ENCODE data around the gene TCTN1. TPM values are rescaled to one million over a fixed set of nuclear protein-coding genes. Genes with fewer than 3 reads are reported as not detected.

Gene TCTN1
- total and polyA plus RNA-seq, 2 of the 4 experiments (the other 2 are of a cell fraction), result 11.7 to 18.8 TPM

- H3K56ac ChIP-seq (ENCODE audit: extremely low read depth, insufficient read depth, low read length), result no peak overlapping the region
- H2BK20ac ChIP-seq (ENCODE audit: low read depth, low read length), result no peak overlapping the region
- H4K20me1 ChIP-seq (ENCODE audit: insufficient read depth, low read length), result no peaks in the 10 kb centered on the region
- TF ChIP-seq RCOR1 (IDR thresholded peaks at IDR 0.05; ENCODE audit: insufficient replicate concordance, low read length) (no peak), CHD1 (IDR thresholded peaks at IDR 0.05; ENCODE audit: low read depth, low read length) (no peak), RFX5 (IDR thresholded peaks at IDR 0.05; ENCODE audit: low read depth, low read length) (no peak), FOS (IDR thresholded peaks at IDR 0.05; ENCODE audit: low read depth, low read length) (no peak), USF2 (IDR thresholded peaks at IDR 0.05; ENCODE audit: low read depth, low read length) (no peak), MXI1 (IDR thresholded peaks at IDR 0.05; ENCODE audit: borderline replicate concordance, low read depth, low read length) (no peak), CTCF (conservative IDR thresholded peaks at IDR 0.05; ENCODE audit: low read depth, low read length) (no peak), MAZ (IDR thresholded peaks at IDR 0.05; ENCODE audit: borderline replicate concordance, low read depth, low read length) (no peak), NFE2L2 (IDR thresholded peaks at IDR 0.05; ENCODE audit: low read depth, low read length) (no peak), MAFK (IDR thresholded peaks at IDR 0.05; ENCODE audit: low read depth, low read length) (no peak), POLR2A (IDR thresholded peaks at IDR 0.05; ENCODE audit: low read depth, low read length) (no peak), SMC3 (IDR thresholded peaks at IDR 0.05; ENCODE audit: low read depth, low read length) (no peak), RAD21 (IDR thresholded peaks at IDR 0.05; ENCODE audit: low read length) (no peak), BHLHE40 (IDR thresholded peaks at IDR 0.05; ENCODE audit: low read depth, low read length) (no peak), CEBPB (IDR thresholded peaks at IDR 0.05; ENCODE audit: low read depth, low read length) (no peak)
- TF ChIP-seq, protein P1, sequence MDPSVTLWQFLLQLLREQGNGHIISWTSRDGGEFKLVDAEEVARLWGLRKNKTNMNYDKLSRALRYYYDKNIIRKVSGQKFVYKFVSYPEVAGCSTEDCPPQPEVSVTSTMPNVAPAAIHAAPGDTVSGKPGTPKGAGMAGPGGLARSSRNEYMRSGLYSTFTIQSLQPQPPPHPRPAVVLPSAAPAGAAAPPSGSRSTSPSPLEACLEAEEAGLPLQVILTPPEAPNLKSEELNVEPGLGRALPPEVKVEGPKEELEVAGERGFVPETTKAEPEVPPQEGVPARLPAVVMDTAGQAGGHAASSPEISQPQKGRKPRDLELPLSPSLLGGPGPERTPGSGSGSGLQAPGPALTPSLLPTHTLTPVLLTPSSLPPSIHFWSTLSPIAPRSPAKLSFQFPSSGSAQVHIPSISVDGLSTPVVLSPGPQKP (IDR thresholded peaks at IDR 0.05; ENCODE audit: borderline replicate concordance, low read depth, low read length), result no peak
- WGBS, 2 experiments (ENCODE audit: extremely low coverage in 2 of 2, insufficient read length in 1 of 2), result no CpG with 5 or more reads among the region's 1 CpG
- no peak overlapping the region for H3K18ac ChIP-seq (ENCODE audit: low read depth, low read length)
- H3K9me1 ChIP-seq (ENCODE audit: insufficient read depth, low read length), result no peaks in the 10 kb centered on the region
- no peaks in the 10 kb centered on the region for H3K4me1 ChIP-seq (ENCODE audit: control insufficient read depth, insufficient read depth, low read length)
- no peak overlapping the region for H2AFZ ChIP-seq (replicated peaks; ENCODE audit: low read length, poor library complexity)
- BruUV-seq (replicated peaks), result no TSS peak
- no peaks in the 10 kb centered on the region for H3K79me1 ChIP-seq (ENCODE audit: low read depth in 1 of 2, low read length in 2 of 2)
- ATAC-seq (ENCODE audit: low read depth) (no peak), DNase-seq (no peak)
- POLR2A ChIA-PET (ENCODE audit: unreplicated experiment), result interaction anchor here (0.6 kb wide), 1 partner anchor 9 kb away, joined by 3 read pairs; no protein-coding TSS in a partner anchor
- H3K36me3 ChIP-seq (ENCODE audit: control insufficient read depth, insufficient read depth, low read length), result no peaks in the 10 kb centered on the region
- H2BK5ac ChIP-seq (ENCODE audit: low read depth, low read length, poor library complexity, severe bottlenecking), result no peak overlapping the region
- no peak overlapping the region for H3K4me2 ChIP-seq (ENCODE audit: low read depth, low read length)
- no peak overlapping the region for H4K5ac ChIP-seq (ENCODE audit: low read depth, low read length)
- H2BK120ac ChIP-seq (ENCODE audit: low read depth, low read length), result no peak overlapping the region
- no peak overlapping the region for H3K9ac ChIP-seq (ENCODE audit: low read depth, low read length)
- H3K9me3 ChIP-seq (ENCODE audit: control insufficient read depth, insufficient read depth, low read length), result no peaks in the 10 kb centered on the region
- no peak overlapping the region for H2BK15ac ChIP-seq (ENCODE audit: low read depth, low read length)
- H3K23ac ChIP-seq (ENCODE audit: low read depth, low read length), result no peak overlapping the region
- no peak overlapping the region for H3K14ac ChIP-seq (replicated peaks; ENCODE audit: low read depth, low read length)
- CTCF ChIA-PET, result interaction anchor here (0.6 kb wide), 1 partner anchor 79 kb away, joined by 3 read pairs; no protein-coding TSS in a partner anchor
- dilution Hi-C loops (cut with HindIII; ENCODE audit: low sequenced_read_pairs, unreplicated experiment), result no loop called here
- H2AK5ac ChIP-seq (ENCODE audit: low read depth, low read length), result no peak overlapping the region
- H4K8ac ChIP-seq (ENCODE audit: low read depth in 2 of 2, low read length in 2 of 2), result no peak overlapping the region
- no peak overlapping the region for H3K27ac ChIP-seq (ENCODE audit: insufficient read depth, low read length)
- no peak overlapping the region for H2AK9ac ChIP-seq (replicated peaks; ENCODE audit: low read depth, low read length, poor library complexity)
- in situ Hi-C loops (cut with MboI; ENCODE audit: low sequenced_read_pairs), result no loop called here
- H3K4me3 ChIP-seq (ENCODE audit: insufficient read depth, low read depth, low read length), result no peak overlapping the region
- peaks cover under 1% of the 10 kb centered on the region for H3K27me3 ChIP-seq (ENCODE audit: control insufficient read depth, insufficient read depth, low read length)
- intact Hi-C loops (cut with micrococcal nuclease), result no loop called here
- no peak overlapping the region for H4K91ac ChIP-seq (ENCODE audit: insufficient read depth, low read depth, low read length)
- no peak overlapping the region for H3K4ac ChIP-seq (ENCODE audit: low read depth, low read length)
Measured at GRCh38 chr12:110680032-110680431, 66.1 kb downstream of the TCTN1 start.

Measured in IMR-90 (cell line).